SK-N-SH treated with all-trans-retinoic acid at 6 μM for 48 hours (cell line): ENCODE measurements around the gene NAPB.

Source experiments
- CREB5 ChIP-seq: fragments of 250-450 bp; sonication (Bioruptor Pico); IDR thresholded peaks from 2 replicates; pipeline ENCODE4 v1.5.1; 2020; ENCODE audit warnings: low read depth, mild to moderate bottlenecking, moderate library complexity
- PATZ1 ChIP-seq: fragments of 250-450 bp; sonication (Bioruptor Pico); IDR thresholded peaks from 2 replicates; pipeline ENCODE4 v1.8.0; 2020; ENCODE audit warnings: mild to moderate bottlenecking, moderate library complexity, borderline replicate concordance
- RARB ChIP-seq: fragments of 250-450 bp; sonication (Bioruptor Pico); IDR thresholded peaks from 2 replicates; pipeline ENCODE4 v1.8.0; 2021; ENCODE audit warnings: mild to moderate bottlenecking, moderate library complexity
- ZFP3 ChIP-seq: fragments of 250-450 bp; sonication (Bioruptor Pico); IDR thresholded peaks from 2 replicates; pipeline ENCODE4 v1.5.0; 2020; ENCODE audit warnings: mild to moderate bottlenecking, moderate library complexity

- TF ChIP-seq PATZ1: no peak
- no peak for TF ChIP-seq RARB (CRISPR knock-in tag)
- TF ChIP-seq CREB5: no peak
- TF ChIP-seq ZFP3 (CRISPR knock-in tag): no peak
Observed at GRCh38 chr20:23415959-23416583, 5.2 kb downstream of the NAPB start.
